ENCODE data around the gene KBTBD6.

- TF ChIP-seq SIN3A (IDR thresholded peaks at IDR 0.05; ENCODE audit: low read depth) (no peak), POLR2A (IDR thresholded peaks at IDR 0.05; ENCODE audit: borderline replicate concordance, extremely low read depth, insufficient read depth, insufficient read length) (no peak), CEBPB (IDR thresholded peaks at IDR 0.05; ENCODE audit: low read depth) (no peak), SP1 (IDR thresholded peaks at IDR 0.05; ENCODE audit: low read depth) (no peak)
- TF ChIP-seq, protein P1, sequence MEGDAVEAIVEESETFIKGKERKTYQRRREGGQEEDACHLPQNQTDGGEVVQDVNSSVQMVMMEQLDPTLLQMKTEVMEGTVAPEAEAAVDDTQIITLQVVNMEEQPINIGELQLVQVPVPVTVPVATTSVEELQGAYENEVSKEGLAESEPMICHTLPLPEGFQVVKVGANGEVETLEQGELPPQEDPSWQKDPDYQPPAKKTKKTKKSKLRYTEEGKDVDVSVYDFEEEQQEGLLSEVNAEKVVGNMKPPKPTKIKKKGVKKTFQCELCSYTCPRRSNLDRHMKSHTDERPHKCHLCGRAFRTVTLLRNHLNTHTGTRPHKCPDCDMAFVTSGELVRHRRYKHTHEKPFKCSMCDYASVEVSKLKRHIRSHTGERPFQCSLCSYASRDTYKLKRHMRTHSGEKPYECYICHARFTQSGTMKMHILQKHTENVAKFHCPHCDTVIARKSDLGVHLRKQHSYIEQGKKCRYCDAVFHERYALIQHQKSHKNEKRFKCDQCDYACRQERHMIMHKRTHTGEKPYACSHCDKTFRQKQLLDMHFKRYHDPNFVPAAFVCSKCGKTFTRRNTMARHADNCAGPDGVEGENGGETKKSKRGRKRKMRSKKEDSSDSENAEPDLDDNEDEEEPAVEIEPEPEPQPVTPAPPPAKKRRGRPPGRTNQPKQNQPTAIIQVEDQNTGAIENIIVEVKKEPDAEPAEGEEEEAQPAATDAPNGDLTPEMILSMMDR (IDR thresholded peaks at IDR 0.05 in 2 of 3, conservative IDR thresholded peaks at IDR 0.05 in 1 of 3; ENCODE audit: borderline replicate concordance in 1 of 3, insufficient read depth in 1 of 3, low read depth in 2 of 3, low read length in 2 of 3): no peak
These were observed 21.4 kb upstream of the KBTBD6 start for GRCh38 chr13:41154042-41154441.
